ENCODE results near the gene MAJIN.

- no peak for TF ChIP-seq EZH2phosphoT487 (IDR thresholded peaks at IDR 0.05; ENCODE audit: low read depth)
- TF ChIP-seq, protein P1, sequence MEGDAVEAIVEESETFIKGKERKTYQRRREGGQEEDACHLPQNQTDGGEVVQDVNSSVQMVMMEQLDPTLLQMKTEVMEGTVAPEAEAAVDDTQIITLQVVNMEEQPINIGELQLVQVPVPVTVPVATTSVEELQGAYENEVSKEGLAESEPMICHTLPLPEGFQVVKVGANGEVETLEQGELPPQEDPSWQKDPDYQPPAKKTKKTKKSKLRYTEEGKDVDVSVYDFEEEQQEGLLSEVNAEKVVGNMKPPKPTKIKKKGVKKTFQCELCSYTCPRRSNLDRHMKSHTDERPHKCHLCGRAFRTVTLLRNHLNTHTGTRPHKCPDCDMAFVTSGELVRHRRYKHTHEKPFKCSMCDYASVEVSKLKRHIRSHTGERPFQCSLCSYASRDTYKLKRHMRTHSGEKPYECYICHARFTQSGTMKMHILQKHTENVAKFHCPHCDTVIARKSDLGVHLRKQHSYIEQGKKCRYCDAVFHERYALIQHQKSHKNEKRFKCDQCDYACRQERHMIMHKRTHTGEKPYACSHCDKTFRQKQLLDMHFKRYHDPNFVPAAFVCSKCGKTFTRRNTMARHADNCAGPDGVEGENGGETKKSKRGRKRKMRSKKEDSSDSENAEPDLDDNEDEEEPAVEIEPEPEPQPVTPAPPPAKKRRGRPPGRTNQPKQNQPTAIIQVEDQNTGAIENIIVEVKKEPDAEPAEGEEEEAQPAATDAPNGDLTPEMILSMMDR (IDR thresholded peaks at IDR 0.05; ENCODE audit: low read depth, low read length): no peak
These were observed 49.1 kb upstream of the MAJIN start for GRCh38 chr11:65021003-65021402.

Data from OCI-LY3 (cell line).